ENCODE results near the gene SLC26A6.

SLC26A6 gene

GRCh38 chr3:48598323-48599076, 36.8 kb downstream of the SLC26A6 start:
- DNase-seq, result no peak

- DNase-seq, result no peak
Measured at GRCh38 chr3:48597408-48597800, 37.9 kb downstream of the SLC26A6 start.

- no peak for DNase-seq
Measured at GRCh38 chr3:48596676-48597407, 38.4 kb downstream of the SLC26A6 start.

- no peak for DNase-seq
Measured at GRCh38 chr3:48596157-48596556, 39.1 kb downstream of the SLC26A6 start.

- DNase-seq, result no peak
Measured at GRCh38 chr3:48595526-48596121, 39.6 kb downstream of the SLC26A6 start.

- no peak for DNase-seq
Measured at GRCh38 chr3:48595075-48595525, 40.2 kb downstream of the SLC26A6 start, which contains the start of gene COL7A1. Gene COL7A1, minus strand, starts transcription at chr3:48595329. Its CDS starts 170 bp downstream, at chr3:48595159.

- DNase-seq, result no peak
Measured at GRCh38 chr3:48594417-48595049, 40.7 kb downstream of the SLC26A6 start.

GRCh38 chr3:48593337-48593736, 41.9 kb downstream of the SLC26A6 start:
- no peak for DNase-seq

GRCh38 chr3:48592519-48593087, 42.7 kb downstream of the SLC26A6 start:
- no peak for DNase-seq

- DNase-seq, result no peak
Measured at GRCh38 chr3:48591886-48592518, 43.3 kb downstream of the SLC26A6 start.

- DNase-seq, result no peak
Measured at GRCh38 chr3:48591436-48591835, 43.8 kb downstream of the SLC26A6 start.

GRCh38 chr3:48588230-48588629, 47.0 kb downstream of the SLC26A6 start:
- DNase-seq, result no peak

- no peak for DNase-seq
Measured at GRCh38 chr3:48587686-48588085, 47.6 kb downstream of the SLC26A6 start.

GRCh38 chr3:48585411-48585810, 49.9 kb downstream of the SLC26A6 start:
- no peak for DNase-seq

- DNase-seq, result no peak
Measured at GRCh38 chr3:48584836-48585235, 50.4 kb downstream of the SLC26A6 start.

- no peak for DNase-seq
Measured at GRCh38 chr3:48581621-48582481, 53.4 kb downstream of the SLC26A6 start.

- DNase-seq, result no peak
Measured at GRCh38 chr3:48576647-48577046, 58.6 kb downstream of the SLC26A6 start.

Data from AML-193 (cell line).